ENCODE data around the gene OPALIN. TPM values are rescaled to one million over a fixed set of nuclear protein-coding genes. Genes with fewer than 3 reads are reported as not detected.

Gene OPALIN, protein sequence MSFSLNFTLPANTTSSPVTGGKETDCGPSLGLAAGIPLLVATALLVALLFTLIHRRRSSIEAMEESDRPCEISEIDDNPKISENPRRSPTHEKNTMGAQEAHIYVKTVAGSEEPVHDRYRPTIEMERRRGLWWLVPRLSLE
- not detected in 2 replicates for total RNA-seq

DNA sequence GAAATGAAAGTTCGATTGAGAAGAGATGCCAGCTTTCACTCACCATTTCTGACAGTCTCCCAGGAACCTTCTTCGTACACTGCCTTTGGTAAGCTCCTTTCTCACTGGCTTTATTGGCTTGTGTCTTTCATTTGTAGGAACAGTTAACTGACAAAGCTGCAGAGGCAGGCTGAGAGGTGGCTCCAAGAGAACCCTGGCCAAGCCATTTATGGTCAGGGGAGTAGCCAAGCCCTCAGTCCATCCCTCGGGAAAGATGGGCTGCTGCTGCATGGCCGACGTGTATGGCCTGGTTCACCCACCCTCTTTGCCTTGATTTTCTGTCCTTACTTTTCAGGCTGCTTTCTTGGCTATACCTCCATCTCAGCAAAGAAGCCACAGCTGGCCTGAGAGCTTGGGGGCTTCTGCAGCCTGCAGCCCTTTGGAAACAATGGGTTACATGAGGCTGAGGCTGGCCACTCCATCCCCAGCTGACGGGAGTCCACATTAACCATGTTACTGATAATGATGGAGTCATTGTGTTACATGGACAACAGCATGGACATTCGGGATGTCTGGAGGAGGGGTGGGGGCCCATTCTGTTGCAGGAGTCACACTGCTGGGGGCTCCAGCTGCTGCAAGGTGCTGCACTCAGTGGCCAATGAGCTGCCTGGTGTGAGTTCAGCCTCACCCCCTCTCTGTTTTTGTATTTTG lies at the start of gene OPALIN:
Gene OPALIN, minus strand, starts transcription at position 152 of the 690 bp plus-strand sequence. Its CDS starts 106 bp downstream, at position 46.
- no peak within 1 kb of the TSS for H3K4me3 ChIP-seq (ENCODE audit: low read depth, low read length)
- no peak for TF ChIP-seq CTCF (IDR thresholded peaks at IDR 0.05; ENCODE audit: insufficient read depth, low read length, poor library complexity, severe bottlenecking)
- no peaks in the 10 kb centered on the region for H3K36me3 ChIP-seq (ENCODE audit: control insufficient read depth, insufficient read depth, low read length)
- no peak for DNase-seq (ENCODE audit: low read depth)
- H3K27me3 ChIP-seq (ENCODE audit: control insufficient read depth, insufficient read depth, low read length) = peaks cover 7% of the 10 kb centered on the region

GRCh38 chr10:96408201-96408600 lies 49.4 kb upstream of the OPALIN start:
- Histone ChIP-seq H3K4me3 (ENCODE audit: low read depth, low read length) (no peak overlapping the region), H3K36me3 (ENCODE audit: control insufficient read depth, insufficient read depth, low read length) (no peaks in the 10 kb centered on the region), H3K27me3 (ENCODE audit: control insufficient read depth, insufficient read depth, low read length) (no peaks in the 10 kb centered on the region)
- no peak for DNase-seq (ENCODE audit: low read depth)
- no peak for TF ChIP-seq CTCF (IDR thresholded peaks at IDR 0.05; ENCODE audit: insufficient read depth, low read length, poor library complexity, severe bottlenecking)

GRCh38 chr10:96407560-96408069 lies 48.8 kb upstream of the OPALIN start:
- Histone ChIP-seq H3K4me3 (ENCODE audit: low read depth, low read length) (no peak overlapping the region), H3K27me3 (ENCODE audit: control insufficient read depth, insufficient read depth, low read length) (no peaks in the 10 kb centered on the region), H3K36me3 (ENCODE audit: control insufficient read depth, insufficient read depth, low read length) (no peaks in the 10 kb centered on the region)
- no peak for TF ChIP-seq CTCF (IDR thresholded peaks at IDR 0.05; ENCODE audit: insufficient read depth, low read length, poor library complexity, severe bottlenecking)
- DNase-seq (ENCODE audit: low read depth) = no peak

DNA sequence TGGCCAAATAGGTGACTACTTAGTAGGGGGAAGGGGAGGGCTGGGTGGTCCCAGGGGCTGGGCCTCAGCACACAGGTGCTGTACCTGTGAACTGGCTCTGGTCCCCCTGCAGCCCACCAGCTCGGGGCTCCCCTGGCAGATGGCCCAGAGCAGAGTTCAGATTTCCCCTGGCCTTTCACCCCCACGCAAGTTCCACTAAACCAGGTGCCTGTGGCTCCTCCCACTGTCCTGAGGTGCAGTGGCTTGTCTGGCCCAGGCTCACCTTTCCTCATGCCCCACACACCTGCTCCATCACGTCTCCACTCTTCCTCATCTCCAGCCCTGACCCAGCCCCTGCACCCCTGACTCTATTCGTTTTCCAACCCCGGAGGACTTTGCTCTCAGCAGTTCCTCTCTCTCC lies 47.3 kb upstream of the OPALIN start:
- no peak for TF ChIP-seq CTCF (IDR thresholded peaks at IDR 0.05; ENCODE audit: insufficient read depth, low read length, poor library complexity, severe bottlenecking)
- Histone ChIP-seq H3K4me3 (ENCODE audit: low read depth, low read length) (no peak overlapping the region), H3K27me3 (ENCODE audit: control insufficient read depth, insufficient read depth, low read length) (no peaks in the 10 kb centered on the region), H3K36me3 (ENCODE audit: control insufficient read depth, insufficient read depth, low read length) (no peaks in the 10 kb centered on the region)
- no peak for DNase-seq (ENCODE audit: low read depth)

DNA sequence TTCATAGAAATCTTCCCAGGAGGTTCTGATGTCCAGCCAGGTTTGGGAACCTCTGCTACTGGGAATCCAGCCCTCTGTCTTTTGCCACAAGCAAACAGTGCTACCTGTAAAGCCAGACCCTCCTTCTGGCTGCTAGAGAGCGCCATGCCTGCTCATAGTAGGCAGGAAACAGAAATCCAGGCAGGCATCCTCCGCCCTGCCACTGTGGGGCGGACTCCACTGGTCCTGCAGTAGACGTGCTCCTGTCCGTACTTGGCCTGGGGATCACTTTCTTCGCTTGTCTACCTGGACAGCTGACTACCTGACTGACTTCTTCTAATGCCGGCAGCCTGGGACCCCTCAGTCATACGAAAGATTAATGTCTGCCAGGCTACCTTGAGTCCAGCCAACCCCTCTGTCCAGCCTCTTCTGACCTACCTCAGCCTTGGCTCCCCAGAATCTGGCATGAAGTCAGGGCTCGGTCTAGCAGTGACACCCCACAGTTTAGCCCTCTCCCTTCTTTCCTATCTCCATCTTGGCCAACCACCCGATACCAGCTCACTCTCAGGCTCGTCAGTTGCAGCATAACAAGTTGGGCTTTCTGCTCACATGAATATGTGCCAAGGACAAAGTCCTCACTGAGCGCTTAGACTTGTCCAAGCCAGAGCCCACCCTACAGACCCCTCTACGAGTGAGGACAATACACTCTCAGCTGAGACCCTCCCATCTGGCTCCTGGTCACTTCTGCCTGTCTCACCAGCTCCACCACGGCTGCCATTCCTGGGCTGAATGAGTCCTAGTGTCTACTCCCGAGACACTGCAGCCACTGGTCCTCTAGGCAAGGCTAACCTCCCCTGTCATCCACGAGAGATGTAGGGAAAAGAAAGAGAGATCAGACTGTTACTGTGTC lies 43.9 kb upstream of the OPALIN start:
- no peak overlapping the region for H3K4me3 ChIP-seq (ENCODE audit: low read depth, low read length)
- no peak for TF ChIP-seq CTCF (IDR thresholded peaks at IDR 0.05; ENCODE audit: insufficient read depth, low read length, poor library complexity, severe bottlenecking)
- DNase-seq (ENCODE audit: low read depth) = no peak
- no peaks in the 10 kb centered on the region for H3K36me3 ChIP-seq (ENCODE audit: control insufficient read depth, insufficient read depth, low read length)
- H3K27me3 ChIP-seq (ENCODE audit: control insufficient read depth, insufficient read depth, low read length) = no peaks in the 10 kb centered on the region

Data from kidney epithelial cell (primary cell).